ENCODE results near the gene PTGER4.
"Not testable (repeated sequence)": the region's sequence is repeated elsewhere in the genome, so short reads cannot be mapped to it uniquely, and the experiment has no call there.

The PTGER4 gene

GRCh38 chr5:40679913-40680681 is at the start of gene PTGER4:
Gene PTGER4, plus strand, starts transcription at chr5:40679915. Its CDS starts 1,079 bp downstream, at chr5:40680994.
- no CpG with 5 or more reads among the region's 44 CpGs for WGBS (ENCODE audit: insufficient coverage, insufficient read length)
- H3K27me3 ChIP-seq (ENCODE audit: control insufficient read depth, insufficient read depth, low read length), result peaks cover 26% of the 10 kb centered on the region

GRCh38 chr5:40630126-40630525 is 49.6 kb upstream of the PTGER4 start:
- Histone ChIP-seq H3K4me1 (ENCODE audit: control insufficient read depth, insufficient read depth, low read length) (no peaks in the 10 kb centered on the region), H3K27me3 (ENCODE audit: control insufficient read depth, insufficient read depth, low read length) (no peaks in the 10 kb centered on the region), H3K27ac (ENCODE audit: low read length) (no peak overlapping the region), H3K4me3 (ENCODE audit: low read length) (no peak overlapping the region), H3K36me3 (ENCODE audit: control insufficient read depth, insufficient read depth, low read length) (no peaks in the 10 kb centered on the region), H3K9me3 (ENCODE audit: control insufficient read depth, insufficient read depth, low read length) (no peaks in the 10 kb centered on the region)
- DNase-seq (ENCODE audit: low read depth, low spot score), result no peak

More at GRCh38 chr5:40679913-40680681, at the start of gene PTGER4:
- H3K9me3 ChIP-seq (ENCODE audit: control insufficient read depth, insufficient read depth, low read length), result no peaks in the 10 kb centered on the region
- H3K4me3 ChIP-seq (ENCODE audit: low read length), result peak within 1 kb of the TSS; percentile 68; the same call in 1 of the 2 replicates
- peaks cover 5% of the 10 kb centered on the region; the same call in 1 of the 2 replicates for H3K4me1 ChIP-seq (ENCODE audit: control insufficient read depth, insufficient read depth, low read length)
- no peak within 1 kb of the TSS for H3K27ac ChIP-seq (ENCODE audit: low read length)
- DNase-seq (ENCODE audit: low read depth, low spot score), result no peak
- H3K36me3 ChIP-seq (ENCODE audit: control insufficient read depth, insufficient read depth, low read length), result no peaks in the 10 kb centered on the region

GRCh38 chr5:40631236-40631635 is 48.5 kb upstream of the PTGER4 start:
- Histone ChIP-seq H3K27me3 (ENCODE audit: control insufficient read depth, insufficient read depth, low read length) (no peaks in the 10 kb centered on the region), H3K27ac (ENCODE audit: low read length) (no peak overlapping the region), H3K9me3 (ENCODE audit: control insufficient read depth, insufficient read depth, low read length) (no peaks in the 10 kb centered on the region), H3K4me3 (ENCODE audit: low read length) (no peak overlapping the region), H3K4me1 (ENCODE audit: control insufficient read depth, insufficient read depth, low read length) (no peaks in the 10 kb centered on the region), H3K36me3 (ENCODE audit: control insufficient read depth, insufficient read depth, low read length) (no peaks in the 10 kb centered on the region)
- WGBS (ENCODE audit: insufficient coverage, insufficient read length), result no CpG with 5 or more reads among the region's 7 CpGs
- no peak for DNase-seq (ENCODE audit: low read depth, low spot score)

GRCh38 chr5:40634154-40634553 is 45.6 kb upstream of the PTGER4 start:
- Histone ChIP-seq H3K27me3 (ENCODE audit: control insufficient read depth, insufficient read depth, low read length) (no peaks in the 10 kb centered on the region), H3K27ac (ENCODE audit: low read length) (no peak overlapping the region), H3K4me1 (ENCODE audit: control insufficient read depth, insufficient read depth, low read length) (no peaks in the 10 kb centered on the region), H3K9me3 (ENCODE audit: control insufficient read depth, insufficient read depth, low read length) (no peaks in the 10 kb centered on the region), H3K36me3 (ENCODE audit: control insufficient read depth, insufficient read depth, low read length) (no peaks in the 10 kb centered on the region), H3K4me3 (ENCODE audit: low read length) (no peak overlapping the region)
- no peak for DNase-seq (ENCODE audit: low read depth, low spot score)
- whole genome bisulfite sequencing (ENCODE audit: insufficient coverage, insufficient read length), result no CpG with 5 or more reads among the region's 3 CpGs

- Histone ChIP-seq H3K27me3 (ENCODE audit: control insufficient read depth, insufficient read depth, low read length) (no peaks in the 10 kb centered on the region), H3K4me1 (ENCODE audit: control insufficient read depth, insufficient read depth, low read length) (no peaks in the 10 kb centered on the region), H3K36me3 (ENCODE audit: control insufficient read depth, insufficient read depth, low read length) (no peaks in the 10 kb centered on the region), H3K9me3 (ENCODE audit: control insufficient read depth, insufficient read depth, low read length) (no peaks in the 10 kb centered on the region), H3K27ac (ENCODE audit: low read length) (no peak overlapping the region), H3K4me3 (ENCODE audit: low read length) (no peak overlapping the region)
- WGBS (ENCODE audit: insufficient coverage, insufficient read length), result no CpG with 5 or more reads among the region's 7 CpGs
- DNase-seq (ENCODE audit: low read depth, low spot score), result no peak
Measured at GRCh38 chr5:40634593-40634992, 45.1 kb upstream of the PTGER4 start.

- no CpG with 5 or more reads among the region's 1 CpG for WGBS (ENCODE audit: insufficient coverage, insufficient read length)
- H3K36me3 ChIP-seq (ENCODE audit: control insufficient read depth, insufficient read depth, low read length); H3K27ac ChIP-seq (ENCODE audit: low read length); H3K4me1 ChIP-seq (ENCODE audit: control insufficient read depth, insufficient read depth, low read length); H3K27me3 ChIP-seq (ENCODE audit: control insufficient read depth, insufficient read depth, low read length); DNase-seq (ENCODE audit: low read depth, low spot score); H3K9me3 ChIP-seq (ENCODE audit: control insufficient read depth, insufficient read depth, low read length); H3K4me3 ChIP-seq (ENCODE audit: low read length): not testable (repeated sequence)
Measured at GRCh38 chr5:40639531-40639930, 40.2 kb upstream of the PTGER4 start.

- Histone ChIP-seq H3K9me3 (ENCODE audit: control insufficient read depth, insufficient read depth, low read length) (no peaks in the 10 kb centered on the region), H3K36me3 (ENCODE audit: control insufficient read depth, insufficient read depth, low read length) (no peaks in the 10 kb centered on the region), H3K4me3 (ENCODE audit: low read length) (no peak overlapping the region), H3K27me3 (ENCODE audit: control insufficient read depth, insufficient read depth, low read length) (no peaks in the 10 kb centered on the region), H3K27ac (ENCODE audit: low read length) (no peak overlapping the region), H3K4me1 (ENCODE audit: control insufficient read depth, insufficient read depth, low read length) (no peaks in the 10 kb centered on the region)
- DNase-seq (ENCODE audit: low read depth, low spot score), result no peak
- WGBS (ENCODE audit: insufficient coverage, insufficient read length), result no CpG with 5 or more reads among the region's 3 CpGs
Measured at GRCh38 chr5:40646266-40646665, 33.4 kb upstream of the PTGER4 start.

- H3K36me3 ChIP-seq (ENCODE audit: control insufficient read depth, insufficient read depth, low read length), result no peaks in the 10 kb centered on the region
- no peak overlapping the region for H3K4me3 ChIP-seq (ENCODE audit: low read length)
- no peaks in the 10 kb centered on the region for H3K27me3 ChIP-seq (ENCODE audit: control insufficient read depth, insufficient read depth, low read length)
- H3K9me3 ChIP-seq (ENCODE audit: control insufficient read depth, insufficient read depth, low read length), result no peaks in the 10 kb centered on the region
- no peak overlapping the region for H3K27ac ChIP-seq (ENCODE audit: low read length)
- H3K4me1 ChIP-seq (ENCODE audit: control insufficient read depth, insufficient read depth, low read length), result no peaks in the 10 kb centered on the region
- DNase-seq (ENCODE audit: low read depth, low spot score), result no peak
- no CpG with 5 or more reads among the region's 1 CpG for WGBS (ENCODE audit: insufficient coverage, insufficient read length)
Measured at GRCh38 chr5:40648150-40648549, 31.6 kb upstream of the PTGER4 start.

- Histone ChIP-seq H3K27ac (ENCODE audit: low read length) (no peak overlapping the region), H3K4me1 (ENCODE audit: control insufficient read depth, insufficient read depth, low read length) (no peaks in the 10 kb centered on the region), H3K27me3 (ENCODE audit: control insufficient read depth, insufficient read depth, low read length) (no peaks in the 10 kb centered on the region), H3K9me3 (ENCODE audit: control insufficient read depth, insufficient read depth, low read length) (no peaks in the 10 kb centered on the region), H3K4me3 (ENCODE audit: low read length) (no peak overlapping the region), H3K36me3 (ENCODE audit: control insufficient read depth, insufficient read depth, low read length) (no peaks in the 10 kb centered on the region)
- no CpG with 5 or more reads among the region's 4 CpGs for whole genome bisulfite sequencing (ENCODE audit: insufficient coverage, insufficient read length)
- no peak for DNase-seq (ENCODE audit: low read depth, low spot score)
Measured at GRCh38 chr5:40649463-40650030, 30.2 kb upstream of the PTGER4 start.

GRCh38 chr5:40651201-40651600 is 28.5 kb upstream of the PTGER4 start:
- DNase-seq (ENCODE audit: low read depth, low spot score), result no peak
- no peak overlapping the region for H3K4me3 ChIP-seq (ENCODE audit: low read length)
- no peaks in the 10 kb centered on the region for H3K36me3 ChIP-seq (ENCODE audit: control insufficient read depth, insufficient read depth, low read length)
- no peaks in the 10 kb centered on the region for H3K9me3 ChIP-seq (ENCODE audit: control insufficient read depth, insufficient read depth, low read length)
- H3K4me1 ChIP-seq (ENCODE audit: control insufficient read depth, insufficient read depth, low read length), result no peaks in the 10 kb centered on the region
- H3K27me3 ChIP-seq (ENCODE audit: control insufficient read depth, insufficient read depth, low read length), result no peaks in the 10 kb centered on the region
- no peak overlapping the region for H3K27ac ChIP-seq (ENCODE audit: low read length)
- WGBS (ENCODE audit: insufficient coverage, insufficient read length), result no CpG with 5 or more reads among the region's 3 CpGs

All from iPS DF 6.9 (cell line).